Activated CD8-positive, alpha-beta T cell treated with anti-CD3 and anti-CD28 coated beads, Interleukin-2, amount 10 ng/mL, durations not matched to agents 7 days and 5 days (primary cell): ENCODE results near the gene KCNK10. TPM values are rescaled to one million over a fixed set of nuclear protein-coding genes. Genes with fewer than 3 reads are reported as not detected.

Experiments
- total RNA-seq, 2 experiments: library from RNA; stranded (reverse); gene quantifications; one replicate each; pipeline ENCODE4 v1.2.3, GENCODE V29; 2021

The KCNK10 gene
- total RNA-seq, 2 experiments from 2014 or later: not detected

Other genes starting within 250 kb of the KCNK10 start
- gene SPATA7, start 62.4 kb upstream of the KCNK10 start, total RNA-seq: 1 to 10 TPM; 3.3 to 4.3 TPM
- under 1 TPM in 1 of 2 experiments, not detected in 1; 0.08 TPM for gene PTPN21, start 231.7 kb upstream of the KCNK10 start, total RNA-seq
- 10 to 100 TPM; 39.6 to 42.4 TPM for gene ZC3H14, start 239.8 kb upstream of the KCNK10 start, total RNA-seq